ENCODE measurements around the gene GLYR1.

- TF ChIP-seq CTCF (IDR thresholded peaks at IDR 0.05; ENCODE audit: low read length) (no peak), EZH2 (IDR thresholded peaks at IDR 0.05; ENCODE audit: borderline replicate concordance, low read length) (no peak)
Observed at GRCh38 chr16:4882000-4882632, 35.0 kb upstream of the GLYR1 start.

All from OCI-LY1 (cell line).